Type B pancreatic cell (in vitro differentiated cells): ENCODE measurements around the gene DCHS2. TPM values are rescaled to one million over a fixed set of nuclear protein-coding genes. Genes with fewer than 3 reads are reported as not detected.

ENCODE experiments used
- DNase-seq: peaks from one replicate; pipeline ENCODE4 v3.0.0; 2021; ENCODE audit warnings: mixed read lengths; ENCODE audit not compliant: unreplicated experiment; ENCODE audit errors: extremely low spot score
- H3K27ac Mint-ChIP-seq: 2 replicates; pipeline ENCODE4 v1.8.0; 2021; ENCODE audit warnings: mild to moderate bottlenecking, mixed read lengths
- H3K27me3 Mint-ChIP-seq: 2 replicates; pipeline ENCODE4 v1.8.0; 2021; ENCODE audit warnings: mixed read lengths
- H3K36me3 Mint-ChIP-seq: 2 replicates; pipeline ENCODE4 v1.8.0; 2021; ENCODE audit warnings: mixed read lengths
- H3K4me1 Mint-ChIP-seq: one replicate; pipeline ENCODE4 v1.8.0; 2021; ENCODE audit warnings: mixed read lengths; ENCODE audit not compliant: unreplicated experiment
- H3K4me3 Mint-ChIP-seq: 2 replicates; pipeline ENCODE4 v1.8.0; 2021; ENCODE audit warnings: mild to moderate bottlenecking, mixed read lengths
- H3K9me3 Mint-ChIP-seq: 2 replicates; pipeline ENCODE4 v1.8.0; 2021; ENCODE audit warnings: mixed read lengths
- total RNA-seq: library from RNA; stranded (reverse); gene quantifications from 2 replicates; pipeline ENCODE4 v1.2.1, GENCODE V29; 2021; ENCODE audit warnings: low replicate concordance
- TF ChIP-seq, protein P1 (sequence below): fragments of 200-600 bp; sonication (generic); conservative IDR thresholded peaks from 2 replicates; pipeline ENCODE4 v1.5.0; 2021; ENCODE audit warnings: antibody characterized with exemption, mild to moderate bottlenecking

Gene DCHS2
- total RNA-seq, 1 donor from 2014 or later: 1.8 TPM

GRCh38 chr4:154415313-154415712, 76.3 kb downstream of the DCHS2 start:
- no peaks in the 10 kb centered on the region for H3K36me3 Mint-ChIP-seq
- H3K27ac Mint-ChIP-seq: no peak overlapping the region
- peak overlapping the region; percentile 60 for H3K4me3 Mint-ChIP-seq
- peaks cover 6% of the 10 kb centered on the region for H3K9me3 Mint-ChIP-seq
- TF ChIP-seq, protein P1, sequence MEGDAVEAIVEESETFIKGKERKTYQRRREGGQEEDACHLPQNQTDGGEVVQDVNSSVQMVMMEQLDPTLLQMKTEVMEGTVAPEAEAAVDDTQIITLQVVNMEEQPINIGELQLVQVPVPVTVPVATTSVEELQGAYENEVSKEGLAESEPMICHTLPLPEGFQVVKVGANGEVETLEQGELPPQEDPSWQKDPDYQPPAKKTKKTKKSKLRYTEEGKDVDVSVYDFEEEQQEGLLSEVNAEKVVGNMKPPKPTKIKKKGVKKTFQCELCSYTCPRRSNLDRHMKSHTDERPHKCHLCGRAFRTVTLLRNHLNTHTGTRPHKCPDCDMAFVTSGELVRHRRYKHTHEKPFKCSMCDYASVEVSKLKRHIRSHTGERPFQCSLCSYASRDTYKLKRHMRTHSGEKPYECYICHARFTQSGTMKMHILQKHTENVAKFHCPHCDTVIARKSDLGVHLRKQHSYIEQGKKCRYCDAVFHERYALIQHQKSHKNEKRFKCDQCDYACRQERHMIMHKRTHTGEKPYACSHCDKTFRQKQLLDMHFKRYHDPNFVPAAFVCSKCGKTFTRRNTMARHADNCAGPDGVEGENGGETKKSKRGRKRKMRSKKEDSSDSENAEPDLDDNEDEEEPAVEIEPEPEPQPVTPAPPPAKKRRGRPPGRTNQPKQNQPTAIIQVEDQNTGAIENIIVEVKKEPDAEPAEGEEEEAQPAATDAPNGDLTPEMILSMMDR: no peak
- peaks cover 16% of the 10 kb centered on the region for H3K4me1 Mint-ChIP-seq
- peaks cover 43% of the 10 kb centered on the region for H3K27me3 Mint-ChIP-seq
- DNase-seq: no peak

- no peak overlapping the region for H3K27ac Mint-ChIP-seq
- H3K4me3 Mint-ChIP-seq: no peak overlapping the region
Measured at GRCh38 chr4:154414796-154415195, 76.8 kb downstream of the DCHS2 start.

DNA sequence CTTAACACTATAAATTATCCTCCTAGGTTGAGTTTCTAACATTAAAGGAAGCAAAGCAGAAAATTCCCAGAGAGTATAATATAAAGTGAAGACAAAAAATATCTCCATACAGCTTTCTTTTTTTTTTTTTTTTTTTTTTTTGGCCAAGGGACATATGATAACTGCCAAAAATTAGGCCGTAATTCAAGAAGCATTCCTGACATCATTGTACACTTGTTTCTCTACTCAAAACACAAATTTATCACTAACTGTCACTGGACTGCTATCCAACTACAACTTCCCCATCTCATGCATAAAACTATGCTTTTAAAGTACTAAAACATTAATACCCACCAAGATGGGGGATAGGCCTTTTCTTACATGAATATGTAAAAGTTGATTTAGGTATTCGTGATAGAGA, 77.2 kb downstream of the DCHS2 start:
- TF ChIP-seq, protein P1: no peak
- Mint-ChIP-seq H3K27ac (no peak overlapping the region), H3K4me3 (no peak overlapping the region), H3K36me3 (no peaks in the 10 kb centered on the region), H3K9me3 (peaks cover 6% of the 10 kb centered on the region), H3K4me1 (peaks cover 16% of the 10 kb centered on the region), H3K27me3 (peaks cover 34% of the 10 kb centered on the region)
- no peak for DNase-seq

More at GRCh38 chr4:154414796-154415195, 76.8 kb downstream of the DCHS2 start:
- TF ChIP-seq, protein P1: no peak
- Mint-ChIP-seq H3K9me3 (peaks cover 6% of the 10 kb centered on the region), H3K27me3 (peaks cover 38% of the 10 kb centered on the region), H3K4me1 (peaks cover 16% of the 10 kb centered on the region), H3K36me3 (no peaks in the 10 kb centered on the region)
- DNase-seq: no peak

DNA sequence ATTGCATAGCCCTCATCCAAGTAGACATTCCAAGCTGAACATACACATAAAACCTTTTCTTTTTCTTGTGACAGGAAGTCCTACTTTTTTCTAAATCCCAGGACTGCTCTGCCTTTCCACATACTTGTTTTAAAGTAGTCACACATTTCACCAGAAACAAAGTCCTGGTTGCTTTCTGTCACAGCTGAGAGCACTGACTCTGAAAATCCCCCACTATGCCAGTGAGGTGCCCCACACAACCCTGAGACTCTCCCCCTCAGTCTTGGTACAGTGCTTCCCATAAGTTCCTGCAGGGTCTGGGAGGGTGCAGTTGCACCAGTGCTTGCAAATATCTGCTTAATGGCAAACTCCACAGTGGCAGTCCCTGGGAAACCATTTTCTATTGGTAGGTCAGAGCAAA, 84.2 kb downstream of the DCHS2 start:
- Mint-ChIP-seq H3K27me3 (peaks cover 6% of the 10 kb centered on the region), H3K36me3 (no peaks in the 10 kb centered on the region), H3K4me1 (peaks cover 6% of the 10 kb centered on the region), H3K27ac (no peak overlapping the region), H3K4me3 (no peak overlapping the region), H3K9me3 (peaks cover 6% of the 10 kb centered on the region)
- DNase-seq: no peak
- TF ChIP-seq, protein P1: no peak

DNA sequence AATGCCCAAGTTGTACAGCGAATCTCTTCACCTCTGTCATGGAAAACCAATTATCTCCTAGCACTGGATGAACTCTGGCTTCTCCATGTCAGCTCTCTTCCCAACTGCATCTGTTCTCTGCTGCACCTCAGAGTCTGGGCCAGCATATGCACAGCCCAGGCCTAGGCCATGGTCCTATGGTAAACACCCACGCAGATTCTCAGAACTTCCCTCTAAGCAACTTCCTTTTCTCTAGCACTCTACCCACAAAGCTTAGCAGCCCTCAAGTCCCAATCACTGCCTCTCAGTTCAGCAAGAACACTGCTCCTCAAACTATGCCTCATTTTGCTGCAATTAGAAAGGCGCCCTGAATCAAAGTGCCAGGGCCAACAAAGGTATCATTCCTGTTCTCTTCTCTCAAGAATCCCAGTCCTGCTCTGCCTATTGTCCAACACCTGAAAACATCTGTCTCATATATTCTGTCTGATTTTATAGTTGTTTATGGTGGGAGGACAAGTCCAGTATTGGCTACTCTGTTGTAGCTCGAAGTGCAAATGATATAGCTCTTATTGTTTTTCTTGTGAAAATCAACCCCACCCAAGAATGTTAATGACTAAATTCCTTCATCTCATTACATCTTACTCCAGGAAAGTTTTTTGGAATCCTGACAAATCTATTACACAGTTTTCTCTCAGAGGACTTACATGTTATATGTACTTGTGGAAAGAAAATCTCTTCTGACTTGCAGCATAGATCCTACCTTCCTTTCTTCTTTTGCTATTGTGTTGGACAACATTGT, 85.4 kb downstream of the DCHS2 start:
- H3K27me3 Mint-ChIP-seq: peaks cover 6% of the 10 kb centered on the region
- no peak for DNase-seq
- H3K36me3 Mint-ChIP-seq: no peaks in the 10 kb centered on the region
- peaks cover 6% of the 10 kb centered on the region for H3K4me1 Mint-ChIP-seq
- TF ChIP-seq, protein P1: no peak
- no peak overlapping the region for H3K27ac Mint-ChIP-seq
- H3K4me3 Mint-ChIP-seq: no peak overlapping the region
- peaks cover 6% of the 10 kb centered on the region for H3K9me3 Mint-ChIP-seq
